Central memory CD8-positive, alpha-beta T cell (primary cell): ENCODE results near the gene NRDE2.

Experiments used
- ATAC-seq: fragments of 150-1000 bp; cut with Tn5 transposase; replicated peaks from 2 replicates; pipeline ENCODE4 v1.10.0; 2022; ENCODE audit warnings: mild to moderate bottlenecking, moderate FRiP score, moderate number of reproducible peaks; ENCODE audit not compliant: poor library complexity, severe bottlenecking; ENCODE audit errors: extremely low read depth
- DNase-seq, 2 donors: peaks; one replicate each; pipeline ENCODE4 v3.0.0; 2021; ENCODE audit warnings: low spot score in 2 of 2
- H3K27ac Mint-ChIP-seq: one replicate; pipeline ENCODE4 v1.8.0; 2022; ENCODE audit warnings: low read depth, mild to moderate bottlenecking, moderate library complexity, mixed read lengths
- H3K27me3 Mint-ChIP-seq: one replicate; pipeline ENCODE4 v1.8.0; 2022; ENCODE audit warnings: mixed read lengths
- H3K36me3 Mint-ChIP-seq: one replicate; pipeline ENCODE4 v1.8.0; 2022; ENCODE audit warnings: mild to moderate bottlenecking, moderate library complexity, mixed read lengths; ENCODE audit not compliant: insufficient read depth
- H3K4me1 Mint-ChIP-seq: one replicate; pipeline ENCODE4 v1.8.0; 2022; ENCODE audit warnings: mixed read lengths
- H3K4me3 Mint-ChIP-seq: one replicate; pipeline ENCODE4 v1.8.0; 2022; ENCODE audit warnings: mild to moderate bottlenecking, moderate library complexity, mixed read lengths
- H3K9me3 Mint-ChIP-seq: one replicate; pipeline ENCODE4 v1.8.0; 2022; ENCODE audit warnings: mixed read lengths

The NRDE2 gene

GRCh38 chr14:90332271-90332584, 487 bp upstream of the NRDE2 start:
- ATAC-seq (no peak), DNase-seq (no peak)
- Mint-ChIP-seq H3K36me3 (peaks cover 3% of the 10 kb centered on the region), H3K9me3 (no peaks in the 10 kb centered on the region), H3K27me3 (peaks cover 30% of the 10 kb centered on the region), H3K4me3 (peak overlapping the region; percentile 90), H3K27ac (peak overlapping the region; percentile 95), H3K4me1 (peaks cover 34% of the 10 kb centered on the region)

- H3K4me3 Mint-ChIP-seq, result peak overlapping the region; percentile 90
- peaks cover 34% of the 10 kb centered on the region for H3K4me1 Mint-ChIP-seq
- peaks cover 3% of the 10 kb centered on the region for H3K36me3 Mint-ChIP-seq
- ATAC-seq (no peak), DNase-seq (no peak)
- no peak overlapping the region for H3K27ac Mint-ChIP-seq
- no peaks in the 10 kb centered on the region for H3K9me3 Mint-ChIP-seq
- H3K27me3 Mint-ChIP-seq, result peaks cover 13% of the 10 kb centered on the region
These were observed 1.2 kb downstream of the NRDE2 start for GRCh38 chr14:90330203-90331196.

GRCh38 chr14:90321891-90322290, 9.8 kb downstream of the NRDE2 start:
- Mint-ChIP-seq H3K36me3 (peaks cover 9% of the 10 kb centered on the region), H3K9me3 (no peaks in the 10 kb centered on the region), H3K27ac (no peak overlapping the region)

GRCh38 chr14:90319634-90320541, 11.9 kb downstream of the NRDE2 start:
- no peaks in the 10 kb centered on the region for H3K9me3 Mint-ChIP-seq
- no peak overlapping the region for H3K4me3 Mint-ChIP-seq
- no peak overlapping the region for H3K27ac Mint-ChIP-seq
- no peaks in the 10 kb centered on the region for H3K27me3 Mint-ChIP-seq
- ATAC-seq (no peak), DNase-seq (no peak)
- peaks cover 23% of the 10 kb centered on the region for H3K36me3 Mint-ChIP-seq
- H3K4me1 Mint-ChIP-seq, result peaks cover 30% of the 10 kb centered on the region

More at GRCh38 chr14:90321891-90322290, 9.8 kb downstream of the NRDE2 start:
- Mint-ChIP-seq H3K4me3 (peak overlapping the region; percentile 7), H3K27me3 (no peaks in the 10 kb centered on the region), H3K4me1 (peaks cover 32% of the 10 kb centered on the region)
- DNase-seq (no peak), ATAC-seq (no peak)

GRCh38 chr14:90319173-90319572, 12.6 kb downstream of the NRDE2 start:
- Mint-ChIP-seq H3K9me3 (no peaks in the 10 kb centered on the region), H3K36me3 (peaks cover 29% of the 10 kb centered on the region), H3K27me3 (no peaks in the 10 kb centered on the region), H3K4me1 (peaks cover 26% of the 10 kb centered on the region), H3K27ac (peak overlapping the region; percentile 51), H3K4me3 (no peak overlapping the region)
- DNase-seq, result no peak
- ATAC-seq, result no peak

- ATAC-seq (no peak), DNase-seq (no peak)
- H3K4me3 Mint-ChIP-seq, result no peak overlapping the region
- peaks cover 34% of the 10 kb centered on the region for H3K36me3 Mint-ChIP-seq
- H3K27ac Mint-ChIP-seq, result no peak overlapping the region
- no peaks in the 10 kb centered on the region for H3K9me3 Mint-ChIP-seq
- no peaks in the 10 kb centered on the region for H3K27me3 Mint-ChIP-seq
- H3K4me1 Mint-ChIP-seq, result peaks cover 20% of the 10 kb centered on the region
These were observed 13.7 kb downstream of the NRDE2 start for GRCh38 chr14:90318016-90318415.

GRCh38 chr14:90317286-90317685, 14.5 kb downstream of the NRDE2 start:
- DNase-seq (no peak), ATAC-seq (no peak)
- Mint-ChIP-seq H3K9me3 (no peaks in the 10 kb centered on the region), H3K36me3 (peaks cover 36% of the 10 kb centered on the region), H3K27ac (peak overlapping the region; percentile 30), H3K27me3 (no peaks in the 10 kb centered on the region), H3K4me1 (peaks cover 20% of the 10 kb centered on the region), H3K4me3 (no peak overlapping the region)

- peaks cover 42% of the 10 kb centered on the region for H3K36me3 Mint-ChIP-seq
- H3K27me3 Mint-ChIP-seq, result no peaks in the 10 kb centered on the region
- no peak overlapping the region for H3K27ac Mint-ChIP-seq
- no peak for ATAC-seq
- H3K4me3 Mint-ChIP-seq, result no peak overlapping the region
- H3K9me3 Mint-ChIP-seq, result no peaks in the 10 kb centered on the region
- H3K4me1 Mint-ChIP-seq, result no peaks in the 10 kb centered on the region
- DNase-seq, result no peak
These were observed 23.2 kb downstream of the NRDE2 start for GRCh38 chr14:90308561-90308960.

- peaks cover 9% of the 10 kb centered on the region for H3K4me1 Mint-ChIP-seq
- DNase-seq (no peak), ATAC-seq (no peak)
- H3K27me3 Mint-ChIP-seq, result no peaks in the 10 kb centered on the region
- no peak overlapping the region for H3K4me3 Mint-ChIP-seq
- no peak overlapping the region for H3K27ac Mint-ChIP-seq
- no peaks in the 10 kb centered on the region for H3K9me3 Mint-ChIP-seq
- H3K36me3 Mint-ChIP-seq, result peaks cover 37% of the 10 kb centered on the region
These were observed 26.6 kb downstream of the NRDE2 start for GRCh38 chr14:90305176-90305601.

- H3K9me3 Mint-ChIP-seq, result no peaks in the 10 kb centered on the region
- H3K27ac Mint-ChIP-seq, result peak overlapping the region; percentile 9
- ATAC-seq, result no peak
- peaks cover 9% of the 10 kb centered on the region for H3K4me1 Mint-ChIP-seq
- no peak for DNase-seq
- no peak overlapping the region for H3K4me3 Mint-ChIP-seq
- H3K27me3 Mint-ChIP-seq, result no peaks in the 10 kb centered on the region
- peaks cover 37% of the 10 kb centered on the region for H3K36me3 Mint-ChIP-seq
These were observed 27.2 kb downstream of the NRDE2 start for GRCh38 chr14:90304502-90304901.

- H3K9me3 Mint-ChIP-seq, result no peaks in the 10 kb centered on the region
- no peak for DNase-seq
- ATAC-seq, result no peak
- peaks cover 9% of the 10 kb centered on the region for H3K4me1 Mint-ChIP-seq
- H3K36me3 Mint-ChIP-seq, result peaks cover 37% of the 10 kb centered on the region
- no peaks in the 10 kb centered on the region for H3K27me3 Mint-ChIP-seq
- H3K27ac Mint-ChIP-seq, result no peak overlapping the region
- no peak overlapping the region for H3K4me3 Mint-ChIP-seq
These were observed 28.3 kb downstream of the NRDE2 start for GRCh38 chr14:90303473-90303872.

GRCh38 chr14:90302529-90303303, 29.0 kb downstream of the NRDE2 start:
- no peak overlapping the region for H3K27ac Mint-ChIP-seq
- ATAC-seq (no peak), DNase-seq (no peak)
- H3K4me1 Mint-ChIP-seq, result peaks cover 9% of the 10 kb centered on the region
- no peak overlapping the region for H3K4me3 Mint-ChIP-seq
- H3K9me3 Mint-ChIP-seq, result no peaks in the 10 kb centered on the region
- peaks cover 39% of the 10 kb centered on the region for H3K36me3 Mint-ChIP-seq
- H3K27me3 Mint-ChIP-seq, result no peaks in the 10 kb centered on the region
